Thyroid gland (tissue), 4 donors: ENCODE data around the gene VWA1. TPM values are rescaled to one million over a fixed set of nuclear protein-coding genes. Genes with fewer than 3 reads are reported as not detected.

Experiments used
- DNase-seq, 2 donors: peaks; one replicate each; pipeline ENCODE4 v3.0.0-alpha.2; 2019
- H3K27ac ChIP-seq, 3 donors: fragments of 200-600 bp; sonication (generic); 1 replicate in 2 of 3; 2 replicates in 1 of 3; pipeline ENCODE4 v1.5.1; 2016 to 2019; ENCODE audit warnings: mild to moderate bottlenecking in 1 of 3, moderate library complexity in 1 of 3
- H3K27me3 ChIP-seq: fragments of 200-600 bp; sonication (generic); one replicate; pipeline ENCODE4 v1.5.1; 2019
- H3K36me3 ChIP-seq, 2 donors: fragments of 200-600 bp; sonication (generic); one replicate each; pipeline ENCODE4 v1.5.1; 2016 to 2019
- H3K4me1 ChIP-seq, 2 donors: fragments of 200-600 bp; sonication (generic); one replicate each; pipeline ENCODE4 v1.5.1; 2017 to 2019
- H3K4me3 ChIP-seq, 3 donors: fragments of 200-600 bp; sonication (generic); replicated peaks in 1 of 3; 1 replicate in 2 of 3; 2 replicates in 1 of 3; pipeline ENCODE4 v1.5.1; 2016; ENCODE audit warnings: mild to moderate bottlenecking in 1 of 3
- H3K9me3 ChIP-seq: fragments of 200-600 bp; sonication (generic); one replicate; pipeline ENCODE4 v1.5.1; 2017
- POLR2A ChIP-seq, 2 donors: fragments of 450-650 bp; IDR thresholded peaks; one replicate each; pipeline ENCODE4 v1.6.1; 2017; ENCODE audit warnings: antibody characterized with exemption in 2 of 2, mild to moderate bottlenecking in 2 of 2, moderate library complexity in 1 of 2
- WGBS, 2 donors: methylation state at CpG; one replicate each; pipeline ENCODE4 v1.1.5; 2017; 5-methylcytosine and 5-hydroxymethylcytosine counted together
- intact Hi-C: fragments of 100-400 bp; cut with DNase I; formaldehyde crosslinking; loops from one replicate; pipeline ENCODE4 v1.15.1; 2023
- total RNA-seq, 4 donors: library from RNA; depleted of rRNA; stranded (reverse); fragments of >200 nt; gene quantifications; one replicate each; pipeline ENCODE4 v1.2.3, GENCODE V29; 2016
- TF ChIP-seq, protein P1 (sequence below), 6 experiments: fragments of 200-600 bp in 3 of 6; fragments of 450-650 bp in 3 of 6; sonication (generic) in 3 of 6; IDR thresholded peaks; one replicate each; pipeline ENCODE4 v1.5.1; 2016 to 2019; ENCODE audit warnings: antibody characterized with exemption in 6 of 6, mild to moderate bottlenecking in 2 of 6, inconsistent platforms in 1 of 6, moderate library complexity in 1 of 6

VWA1 gene
- 10 to 100 TPM; 11.4 to 52.0 (median 30.3) TPM for total RNA-seq

DNA sequence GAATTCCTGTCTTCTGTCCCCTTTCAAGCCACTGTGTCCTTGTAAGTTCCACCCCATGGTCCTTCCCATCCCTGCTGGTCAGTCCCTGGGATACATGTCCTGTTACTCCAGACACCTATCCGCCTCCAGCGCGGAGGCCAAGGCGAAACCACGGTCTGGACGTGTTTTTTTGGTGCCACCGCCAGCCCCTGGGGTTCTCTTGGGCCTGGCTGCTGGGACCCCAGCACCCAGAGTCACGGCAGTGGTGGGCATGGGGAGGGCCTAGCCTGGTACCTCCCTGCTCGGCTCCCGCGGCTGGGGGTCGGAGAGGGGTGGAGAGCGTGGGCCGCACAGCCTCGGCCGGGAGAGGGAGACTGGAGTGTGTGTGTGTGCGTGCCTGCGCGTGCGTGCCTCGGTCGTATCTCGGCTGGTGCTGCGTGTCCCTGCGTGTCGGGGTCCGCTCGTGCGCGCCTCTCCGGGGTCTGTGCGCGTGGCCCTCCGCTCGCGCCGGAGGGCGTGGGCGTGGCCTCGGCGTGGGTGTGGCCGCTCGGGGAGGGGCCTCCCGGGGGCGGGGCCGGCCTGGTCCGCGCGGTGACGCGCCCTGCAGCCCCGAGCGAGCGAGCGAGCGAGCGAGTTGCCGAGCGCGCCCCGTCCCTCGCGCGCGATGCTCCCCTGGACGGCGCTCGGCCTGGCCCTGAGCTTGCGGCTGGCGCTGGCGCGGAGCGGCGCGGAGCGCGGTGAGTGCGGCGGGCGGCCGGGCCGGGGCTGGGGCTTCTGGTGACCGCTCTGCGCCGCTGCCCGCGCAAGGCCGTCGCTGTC lies at the start of gene VWA1:
Gene VWA1, plus strand, starts transcription at position 585 of the 798 bp plus-strand sequence. Its CDS starts 59 bp downstream, at position 644.
- no peak for TF ChIP-seq POLR2A (IDR thresholded peaks at IDR 0.05)
- TF ChIP-seq, protein P1, sequence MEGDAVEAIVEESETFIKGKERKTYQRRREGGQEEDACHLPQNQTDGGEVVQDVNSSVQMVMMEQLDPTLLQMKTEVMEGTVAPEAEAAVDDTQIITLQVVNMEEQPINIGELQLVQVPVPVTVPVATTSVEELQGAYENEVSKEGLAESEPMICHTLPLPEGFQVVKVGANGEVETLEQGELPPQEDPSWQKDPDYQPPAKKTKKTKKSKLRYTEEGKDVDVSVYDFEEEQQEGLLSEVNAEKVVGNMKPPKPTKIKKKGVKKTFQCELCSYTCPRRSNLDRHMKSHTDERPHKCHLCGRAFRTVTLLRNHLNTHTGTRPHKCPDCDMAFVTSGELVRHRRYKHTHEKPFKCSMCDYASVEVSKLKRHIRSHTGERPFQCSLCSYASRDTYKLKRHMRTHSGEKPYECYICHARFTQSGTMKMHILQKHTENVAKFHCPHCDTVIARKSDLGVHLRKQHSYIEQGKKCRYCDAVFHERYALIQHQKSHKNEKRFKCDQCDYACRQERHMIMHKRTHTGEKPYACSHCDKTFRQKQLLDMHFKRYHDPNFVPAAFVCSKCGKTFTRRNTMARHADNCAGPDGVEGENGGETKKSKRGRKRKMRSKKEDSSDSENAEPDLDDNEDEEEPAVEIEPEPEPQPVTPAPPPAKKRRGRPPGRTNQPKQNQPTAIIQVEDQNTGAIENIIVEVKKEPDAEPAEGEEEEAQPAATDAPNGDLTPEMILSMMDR (IDR thresholded peaks at IDR 0.05): no peak
- no peaks in the 10 kb centered on the region for H3K36me3 ChIP-seq
- H3K27me3 ChIP-seq: no peaks in the 10 kb centered on the region
- intact Hi-C loops: no loop called here
- peaks cover 12 to 61% of the 10 kb centered on the region in 2 donors for H3K4me1 ChIP-seq
- peak within 1 kb of the TSS in 2 of 3 donors; percentile 16 to 59 for H3K27ac ChIP-seq
- H3K9me3 ChIP-seq: no peaks in the 10 kb centered on the region
- H3K4me3 ChIP-seq: peak within 1 kb of the TSS in 1 of 3 donors; percentile 26
- 51 to 92% methylated on average over 7 to 16 of the region's 89 CpGs for WGBS, 2 donors
- peak; percentile 45 to 46 for DNase-seq

DNA sequence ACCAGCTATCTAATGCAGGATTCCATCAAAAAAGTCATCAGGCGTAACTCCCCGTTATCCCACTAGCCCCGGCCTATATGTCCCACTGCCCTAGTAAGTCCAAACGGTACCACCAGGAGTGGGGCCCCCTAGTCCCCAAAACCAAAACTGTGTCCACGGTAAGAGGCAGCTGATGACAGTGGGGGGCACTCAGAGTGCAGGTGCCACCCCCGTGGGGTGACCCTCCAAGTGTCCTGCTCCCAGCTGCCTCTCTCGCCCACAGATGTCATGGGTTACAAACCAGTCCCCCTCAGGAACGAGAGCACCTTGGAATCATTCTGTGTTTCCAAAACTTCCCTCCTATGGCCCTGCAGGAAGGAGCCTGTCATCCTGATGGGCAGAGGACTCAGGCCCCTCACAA lies 49.6 kb upstream of the VWA1 start:
- WGBS, 2 donors: 92 to 97% methylated on average over 7 to 8 of the region's 8 CpGs
- H3K36me3 ChIP-seq: peaks cover 52 to 54% of the 10 kb centered on the region in 2 donors
- intact Hi-C loops: no loop called here

GRCh38 chr1:1387098-1388077 lies 48.1 kb upstream of the VWA1 start:
- no peaks in the 10 kb centered on the region for H3K9me3 ChIP-seq
- TF ChIP-seq, protein P1 (IDR thresholded peaks at IDR 0.05): no peak
- TF ChIP-seq POLR2A (IDR thresholded peaks at IDR 0.05): no peak
- H3K27me3 ChIP-seq: no peaks in the 10 kb centered on the region
- no peak overlapping the region for H3K27ac ChIP-seq
- H3K4me3 ChIP-seq: no peak overlapping the region
- H3K4me1 ChIP-seq: no peaks in the 10 kb centered on the region
- H3K36me3 ChIP-seq: peaks cover 67 to 68% of the 10 kb centered on the region in 2 donors
- intact Hi-C loops: no loop called here
- DNase-seq: no peak
- WGBS, 2 donors: 96 to 98% methylated on average over 32 to 50 of the region's 50 CpGs

More for the DNA sequence above, 49.6 kb upstream of the VWA1 start:
- TF ChIP-seq POLR2A (IDR thresholded peaks at IDR 0.05): no peak
- TF ChIP-seq, protein P1 (IDR thresholded peaks at IDR 0.05): no peak
- no peak for DNase-seq
- Histone ChIP-seq H3K27me3 (no peaks in the 10 kb centered on the region), H3K4me1 (no peaks in the 10 kb centered on the region), H3K27ac (no peak overlapping the region), H3K9me3 (no peaks in the 10 kb centered on the region), H3K4me3 (no peak overlapping the region)

GRCh38 chr1:1388078-1388472 lies 47.4 kb upstream of the VWA1 start:
- Histone ChIP-seq H3K4me1 (no peaks in the 10 kb centered on the region), H3K27ac (no peak overlapping the region), H3K9me3 (no peaks in the 10 kb centered on the region), H3K4me3 (no peak overlapping the region), H3K36me3 (peaks cover 74 to 75% of the 10 kb centered on the region in 2 donors), H3K27me3 (no peaks in the 10 kb centered on the region)
- no peak for DNase-seq
- TF ChIP-seq POLR2A (IDR thresholded peaks at IDR 0.05): no peak
- TF ChIP-seq, protein P1 (IDR thresholded peaks at IDR 0.05): no peak
- intact Hi-C loops: no loop called here
- 97 to 98% methylated on average over 16 of the region's 16 CpGs for WGBS, 2 donors
